ENCODE measurements around the gene EPB41L1.

GRCh38 chr20:36130390-36130789, 24.1 kb upstream of the EPB41L1 start:
- TF ChIP-seq, protein P1, sequence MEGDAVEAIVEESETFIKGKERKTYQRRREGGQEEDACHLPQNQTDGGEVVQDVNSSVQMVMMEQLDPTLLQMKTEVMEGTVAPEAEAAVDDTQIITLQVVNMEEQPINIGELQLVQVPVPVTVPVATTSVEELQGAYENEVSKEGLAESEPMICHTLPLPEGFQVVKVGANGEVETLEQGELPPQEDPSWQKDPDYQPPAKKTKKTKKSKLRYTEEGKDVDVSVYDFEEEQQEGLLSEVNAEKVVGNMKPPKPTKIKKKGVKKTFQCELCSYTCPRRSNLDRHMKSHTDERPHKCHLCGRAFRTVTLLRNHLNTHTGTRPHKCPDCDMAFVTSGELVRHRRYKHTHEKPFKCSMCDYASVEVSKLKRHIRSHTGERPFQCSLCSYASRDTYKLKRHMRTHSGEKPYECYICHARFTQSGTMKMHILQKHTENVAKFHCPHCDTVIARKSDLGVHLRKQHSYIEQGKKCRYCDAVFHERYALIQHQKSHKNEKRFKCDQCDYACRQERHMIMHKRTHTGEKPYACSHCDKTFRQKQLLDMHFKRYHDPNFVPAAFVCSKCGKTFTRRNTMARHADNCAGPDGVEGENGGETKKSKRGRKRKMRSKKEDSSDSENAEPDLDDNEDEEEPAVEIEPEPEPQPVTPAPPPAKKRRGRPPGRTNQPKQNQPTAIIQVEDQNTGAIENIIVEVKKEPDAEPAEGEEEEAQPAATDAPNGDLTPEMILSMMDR (IDR thresholded peaks at IDR 0.05 in 2 of 3, conservative IDR thresholded peaks at IDR 0.05 in 1 of 3; ENCODE audit: borderline replicate concordance in 1 of 3, insufficient read depth in 1 of 3, low read depth in 2 of 3, low read length in 2 of 3): no peak
- TF ChIP-seq SIN3A (IDR thresholded peaks at IDR 0.05; ENCODE audit: low read depth) (no peak), POLR2A (IDR thresholded peaks at IDR 0.05; ENCODE audit: borderline replicate concordance, extremely low read depth, insufficient read depth, insufficient read length) (no peak), SP1 (IDR thresholded peaks at IDR 0.05; ENCODE audit: low read depth) (no peak), EZH2 (IDR thresholded peaks at IDR 0.05) (no peak)
